Keratinocyte (primary cell): Measurements from ENCODE around the gene UNC13A. TPM values are rescaled to one million over a fixed set of nuclear protein-coding genes. Genes with fewer than 3 reads are reported as not detected.

Experiments
- DNase-seq: peaks from one replicate; pipeline ENCODE4 v3.0.0-alpha.2; 2011; ENCODE audit warnings: low read depth, missing footprints, low spot score
- FAIRE-seq: peaks from 2 replicates; lab custom pipeline; 2011; peaks lifted over from hg19 to GRCh38; lab: Jason Lieb, UNC
- H2AFZ ChIP-seq: 2 replicates; pipeline ENCODE4 v1.6.0; 2012; ENCODE audit warnings: low read length, control low read depth, inconsistent platforms; ENCODE audit not compliant: control insufficient read depth
- H3K27ac ChIP-seq: 2 replicates; pipeline ENCODE4 v1.5.1; 2011; ENCODE audit warnings: low read length; ENCODE audit not compliant: control insufficient read depth, insufficient read depth
- H3K27me3 ChIP-seq: 3 replicates; pipeline ENCODE4 v1.6.0; 2011; ENCODE audit warnings: low read length; ENCODE audit not compliant: control insufficient read depth, insufficient read depth; ENCODE audit errors: extremely low read depth
- H3K36me3 ChIP-seq, 2 experiments: 2 replicates in 1 of 2; 3 replicates in 1 of 2; pipeline ENCODE4 v1.5.1; 2011; ENCODE audit warnings: low read length in 2 of 2, mild to moderate bottlenecking in 1 of 2; ENCODE audit not compliant: control insufficient read depth in 2 of 2, insufficient read depth in 2 of 2; ENCODE audit errors: extremely low read depth in 1 of 2
- H3K4me1 ChIP-seq: 3 replicates; pipeline ENCODE4 v1.5.1; 2011; ENCODE audit warnings: low read length; ENCODE audit not compliant: control insufficient read depth, insufficient read depth; ENCODE audit errors: extremely low read depth
- H3K4me2 ChIP-seq: 3 replicates; pipeline ENCODE4 v1.6.0; 2011; ENCODE audit warnings: low read depth, low read length; ENCODE audit not compliant: control insufficient read depth, insufficient read depth; ENCODE audit errors: extremely low read depth
- H3K4me3 ChIP-seq, 3 experiments: fragments of 200-600 bp in 1 of 3; sonication (generic) in 1 of 3; 2 replicates in 2 of 3; 3 replicates in 1 of 3; pipeline ENCODE4 v1.5.1; 2011 to 2016; ENCODE audit warnings: low read length in 3 of 3, mild to moderate bottlenecking in 3 of 3, control low read depth in 2 of 3, inconsistent platforms in 1 of 3, low read depth in 1 of 3, mixed read lengths in 1 of 3, mixed run types in 1 of 3, moderate library complexity in 1 of 3; ENCODE audit not compliant: control insufficient read depth in 2 of 3, insufficient read depth in 2 of 3; ENCODE audit errors: extremely low read depth in 1 of 3
- H3K79me2 ChIP-seq: 2 replicates; pipeline ENCODE4 v1.6.0; 2012; ENCODE audit warnings: low read length; ENCODE audit not compliant: control insufficient read depth, insufficient read depth
- H3K9ac ChIP-seq: 3 replicates; pipeline ENCODE4 v1.6.0; 2011; ENCODE audit warnings: low read length; ENCODE audit not compliant: control insufficient read depth, insufficient read depth; ENCODE audit errors: extremely low read depth
- H3K9me1 ChIP-seq: 3 replicates; pipeline ENCODE4 v1.6.0; 2011; ENCODE audit warnings: low read length; ENCODE audit not compliant: control insufficient read depth, insufficient read depth; ENCODE audit errors: extremely low read depth
- H3K9me3 ChIP-seq: 2 replicates; pipeline ENCODE4 v1.5.1; 2012; ENCODE audit warnings: low read depth, low read length; ENCODE audit not compliant: control insufficient read depth
- H4K20me1 ChIP-seq: 3 replicates; pipeline ENCODE4 v1.6.0; 2011; ENCODE audit warnings: low read length; ENCODE audit not compliant: control insufficient read depth, insufficient read depth; ENCODE audit errors: extremely low read depth
- EZH2 ChIP-seq: IDR thresholded peaks from one replicate; pipeline ENCODE4 v1.6.1; 2012; ENCODE audit warnings: inconsistent platforms, mild to moderate bottlenecking, low read length, moderate library complexity
- dilution Hi-C: fragments of 300-500 bp; cut with MboI; formaldehyde crosslinking; loops from one replicate; pipeline ENCODE4 v1.7.0; 2020; ENCODE audit warnings: low sequenced_read_pairs; ENCODE audit not compliant: extremely low pct_ligation_motif_present
- polyA plus RNA-seq, 5 experiments: library from polyadenylated mRNA; depleted of rRNA in 3 of 5; stranded (reverse) in 3 of 5; stranded (forward) in 1 of 5; unstranded in 1 of 5; fragments of >200 nt; gene quantifications; 1 replicate in 1 of 5; 2 replicates in 3 of 5; 3 replicates in 1 of 5; pipeline versions ENCODE4 v1.2.1 to v1.2.3, GENCODE V29; 2011 to 2012; ENCODE audit warnings: missing spikeins in 2 of 5, low read depth in 1 of 5, low replicate concordance in 1 of 5
- TF ChIP-seq, protein P1 (sequence below), 3 experiments: IDR thresholded peaks in 1 of 3; conservative IDR thresholded peaks in 1 of 3; optimal IDR thresholded peaks in 1 of 3; 2 replicates in 2 of 3; 3 replicates in 1 of 3; pipeline versions ENCODE3 to v1.5.1; 2011; ENCODE audit warnings: low read length in 3 of 3, mild to moderate bottlenecking in 3 of 3, moderate library complexity in 2 of 3, control low read depth in 1 of 3, inconsistent platforms in 1 of 3; ENCODE audit not compliant: insufficient read depth in 2 of 3; ENCODE audit errors: extremely low read depth in 1 of 3

UNC13A gene
- polyA plus RNA-seq, 1 donor (not counting 4 experiments of a cell fraction or from before 2014, with no cell fraction given): under 0.01 TPM

- DNase-seq (no peak), FAIRE-seq (no peak)
- dilution Hi-C loops: no loop called here
- Histone ChIP-seq H3K27me3 (no peaks in the 10 kb centered on the region), H3K9me1 (no peaks in the 10 kb centered on the region), H3K27ac (no peak overlapping the region), H2AFZ (no peak overlapping the region), H3K4me1 (peaks cover 14% of the 10 kb centered on the region), H3K9ac (no peak overlapping the region), H3K79me2 (no peaks in the 10 kb centered on the region), H3K4me3 (no peak overlapping the region), H3K9me3 (no peaks in the 10 kb centered on the region), H3K36me3 (peaks cover 28 to 41% of the 10 kb centered on the region in 2 experiments), H3K4me2 (no peak overlapping the region), H4K20me1 (peaks cover 2% of the 10 kb centered on the region)
- TF ChIP-seq EZH2: no peak
- TF ChIP-seq, protein P1, sequence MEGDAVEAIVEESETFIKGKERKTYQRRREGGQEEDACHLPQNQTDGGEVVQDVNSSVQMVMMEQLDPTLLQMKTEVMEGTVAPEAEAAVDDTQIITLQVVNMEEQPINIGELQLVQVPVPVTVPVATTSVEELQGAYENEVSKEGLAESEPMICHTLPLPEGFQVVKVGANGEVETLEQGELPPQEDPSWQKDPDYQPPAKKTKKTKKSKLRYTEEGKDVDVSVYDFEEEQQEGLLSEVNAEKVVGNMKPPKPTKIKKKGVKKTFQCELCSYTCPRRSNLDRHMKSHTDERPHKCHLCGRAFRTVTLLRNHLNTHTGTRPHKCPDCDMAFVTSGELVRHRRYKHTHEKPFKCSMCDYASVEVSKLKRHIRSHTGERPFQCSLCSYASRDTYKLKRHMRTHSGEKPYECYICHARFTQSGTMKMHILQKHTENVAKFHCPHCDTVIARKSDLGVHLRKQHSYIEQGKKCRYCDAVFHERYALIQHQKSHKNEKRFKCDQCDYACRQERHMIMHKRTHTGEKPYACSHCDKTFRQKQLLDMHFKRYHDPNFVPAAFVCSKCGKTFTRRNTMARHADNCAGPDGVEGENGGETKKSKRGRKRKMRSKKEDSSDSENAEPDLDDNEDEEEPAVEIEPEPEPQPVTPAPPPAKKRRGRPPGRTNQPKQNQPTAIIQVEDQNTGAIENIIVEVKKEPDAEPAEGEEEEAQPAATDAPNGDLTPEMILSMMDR (optimal IDR thresholded peaks at IDR 0.05 in 1 of 3, IDR thresholded peaks at IDR 0.05 in 1 of 3, conservative IDR thresholded peaks at IDR 0.05 in 1 of 3; ENCODE audit: extremely low read depth in 1 of 3, insufficient read depth in 2 of 3, low read length in 3 of 3): no peak
These were observed 110.6 kb downstream of the UNC13A start for GRCh38 chr19:17577457-17578097.

DNA sequence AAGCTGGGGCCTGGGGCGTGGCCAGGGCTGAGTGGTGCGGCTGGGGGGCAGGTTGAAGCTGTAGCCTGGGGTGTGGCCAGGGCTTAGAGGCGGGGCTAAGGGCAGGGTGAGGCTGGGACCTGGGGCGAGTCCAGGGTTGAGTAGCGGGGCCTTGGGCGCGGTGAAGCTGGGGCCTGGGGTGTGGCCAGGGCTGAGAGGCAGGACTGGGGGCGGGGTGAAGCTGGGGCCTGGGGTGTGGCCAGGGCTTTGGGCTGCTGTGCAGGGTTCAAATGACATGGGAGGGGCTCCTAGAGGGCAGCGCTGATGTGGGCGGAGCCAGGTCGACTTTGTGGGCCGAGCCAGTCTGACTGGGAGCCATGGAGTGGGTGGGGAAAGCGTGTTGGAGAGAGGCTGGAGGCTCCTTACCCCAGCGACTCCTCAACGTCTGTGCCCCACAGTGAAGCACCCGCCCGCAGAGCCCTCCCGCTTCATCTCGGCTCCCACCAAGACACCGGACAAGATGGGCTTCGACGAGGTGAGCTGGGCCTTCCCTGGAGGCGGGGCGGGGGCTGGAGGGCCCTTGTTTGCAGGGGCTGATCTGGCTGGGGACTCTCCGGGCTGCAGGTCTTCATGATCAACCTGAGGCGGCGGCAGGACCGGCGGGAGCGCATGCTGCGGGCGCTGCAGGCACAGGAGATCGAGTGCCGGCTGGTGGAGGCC lies 111.2 kb downstream of the UNC13A start:
- Histone ChIP-seq H4K20me1 (peaks cover 2% of the 10 kb centered on the region), H3K4me3 (no peak overlapping the region), H3K36me3 (peaks cover 28 to 42% of the 10 kb centered on the region in 2 experiments), H3K27me3 (no peaks in the 10 kb centered on the region), H3K4me1 (peaks cover 14% of the 10 kb centered on the region), H3K79me2 (no peaks in the 10 kb centered on the region), H2AFZ (no peak overlapping the region), H3K9ac (no peak overlapping the region), H3K27ac (no peak overlapping the region), H3K4me2 (no peak overlapping the region), H3K9me3 (no peaks in the 10 kb centered on the region), H3K9me1 (no peaks in the 10 kb centered on the region)
- no peak for TF ChIP-seq EZH2
- TF ChIP-seq, protein P1 (optimal IDR thresholded peaks at IDR 0.05 in 1 of 3, IDR thresholded peaks at IDR 0.05 in 1 of 3, conservative IDR thresholded peaks at IDR 0.05 in 1 of 3; ENCODE audit: extremely low read depth in 1 of 3, insufficient read depth in 2 of 3, low read length in 3 of 3): no peak
- dilution Hi-C loops: no loop called here
- FAIRE-seq (no peak), DNase-seq (peak; percentile 53)
